ENCODE data around the gene FRMPD2.
"Not testable (repeated sequence)": the region's sequence is repeated elsewhere in the genome, so short reads cannot be mapped to it uniquely, and the experiment has no call there.

FRMPD2 gene

GRCh38 chr10:48160163-48160562, 114.3 kb downstream of the FRMPD2 start:
- WGBS, 2 experiments (ENCODE audit: insufficient coverage in 2 of 2) = 86 to 100% methylated on average over 1 of the region's 6 CpGs
- not testable (repeated sequence) for H3K9me3 ChIP-seq (ENCODE audit: control insufficient read depth, low read length); H3K36me3 ChIP-seq (ENCODE audit: control insufficient read depth, insufficient read depth, low read length); H3K4me1 ChIP-seq (ENCODE audit: control insufficient read depth, insufficient read depth, low read length, poor library complexity, severe bottlenecking); H3K27ac ChIP-seq (ENCODE audit: low read depth, low read length, severe bottlenecking); H3K4me3 ChIP-seq (ENCODE audit: extremely low read depth, insufficient read depth, low read length, poor library complexity, severe bottlenecking)

GRCh38 chr10:48154211-48155140, 120.0 kb downstream of the FRMPD2 start:
- 73% methylated on average over 2 of the region's 6 CpGs; no CpG with 5 or more reads in 1 of the 2 experiments for WGBS, 2 experiments (ENCODE audit: insufficient coverage in 2 of 2)

DNA sequence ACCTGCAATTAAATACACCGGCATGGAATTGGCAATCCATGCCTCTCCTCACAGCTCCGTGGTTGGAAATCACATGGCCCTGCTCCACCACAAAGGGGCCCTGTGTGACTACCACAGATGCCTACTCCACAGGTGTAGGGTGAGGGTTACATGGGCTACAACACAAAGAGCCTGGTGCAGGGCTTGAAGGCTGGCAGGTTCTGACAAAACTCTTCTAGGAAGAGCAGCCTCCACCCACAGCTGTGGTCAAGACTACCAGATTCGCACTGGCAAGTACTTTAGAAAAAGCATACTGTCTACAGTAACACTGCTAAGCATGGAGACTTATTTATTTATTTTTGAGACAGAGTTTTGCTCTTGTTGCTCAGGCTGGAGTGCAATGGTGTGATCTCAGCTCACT, 126.9 kb downstream of the FRMPD2 start:
- H3K4me3 ChIP-seq (ENCODE audit: extremely low read depth, insufficient read depth, low read length, poor library complexity, severe bottlenecking); H3K9me3 ChIP-seq (ENCODE audit: control insufficient read depth, low read length); H3K27ac ChIP-seq (ENCODE audit: low read depth, low read length, severe bottlenecking); H3K36me3 ChIP-seq (ENCODE audit: control insufficient read depth, insufficient read depth, low read length); H3K4me1 ChIP-seq (ENCODE audit: control insufficient read depth, insufficient read depth, low read length, poor library complexity, severe bottlenecking): not testable (repeated sequence)
- WGBS, 2 experiments (ENCODE audit: insufficient coverage in 2 of 2) = no CpG with 5 or more reads among the region's 3 CpGs

More at GRCh38 chr10:48154211-48155140, 120.0 kb downstream of the FRMPD2 start:
- H3K4me1 ChIP-seq (ENCODE audit: control insufficient read depth, insufficient read depth, low read length, poor library complexity, severe bottlenecking); H3K4me3 ChIP-seq (ENCODE audit: extremely low read depth, insufficient read depth, low read length, poor library complexity, severe bottlenecking); H3K27ac ChIP-seq (ENCODE audit: low read depth, low read length, severe bottlenecking); H3K36me3 ChIP-seq (ENCODE audit: control insufficient read depth, insufficient read depth, low read length); H3K9me3 ChIP-seq (ENCODE audit: control insufficient read depth, low read length): not testable (repeated sequence)

DNA sequence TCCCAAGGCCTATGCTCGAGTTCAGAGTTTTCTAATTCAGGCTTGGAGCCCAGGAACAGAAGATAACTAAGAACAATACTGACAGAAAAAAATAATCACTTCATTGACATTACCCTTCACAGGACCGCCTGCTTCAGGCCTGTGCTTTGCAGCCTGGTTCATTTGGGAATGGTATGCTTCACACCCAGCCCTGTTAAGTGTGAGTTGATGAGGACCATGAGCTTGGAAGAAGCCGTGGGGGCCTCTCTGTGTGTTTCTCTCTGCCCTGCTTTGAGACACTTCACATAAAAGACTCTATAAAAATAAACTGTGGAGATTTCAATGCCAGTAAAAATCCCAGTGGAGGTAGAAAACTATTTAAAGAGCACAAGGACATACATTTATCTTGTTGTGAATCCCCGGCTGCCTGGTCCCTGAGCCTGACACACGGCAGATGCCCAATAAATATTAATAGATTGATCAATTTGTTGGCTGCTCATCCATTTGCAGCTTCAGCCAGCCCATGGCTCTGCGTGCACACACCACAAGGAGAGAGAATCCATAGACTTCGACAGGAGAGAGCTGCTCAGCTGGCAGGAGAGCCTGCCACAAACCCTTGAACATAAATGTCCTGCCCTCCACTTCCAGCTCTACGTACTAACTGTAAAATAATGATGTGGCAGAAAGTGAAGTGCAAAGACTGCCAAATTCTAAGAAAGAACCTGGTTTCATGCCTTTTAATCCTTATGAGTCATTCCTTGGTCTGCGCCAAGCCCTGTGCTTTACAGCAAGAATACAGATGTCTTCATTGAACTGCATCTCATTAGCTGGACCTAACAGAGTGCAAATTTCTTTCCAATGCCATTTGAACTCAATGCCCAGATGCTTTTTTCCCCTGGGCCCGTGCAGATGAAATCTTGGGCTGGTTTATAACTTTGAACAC, 130.5 kb downstream of the FRMPD2 start:
- no CpG with 5 or more reads among the region's 10 CpGs for WGBS, 2 experiments (ENCODE audit: insufficient coverage in 2 of 2)
- H3K36me3 ChIP-seq (ENCODE audit: control insufficient read depth, insufficient read depth, low read length); H3K4me3 ChIP-seq (ENCODE audit: extremely low read depth, insufficient read depth, low read length, poor library complexity, severe bottlenecking); H3K27ac ChIP-seq (ENCODE audit: low read depth, low read length, severe bottlenecking); H3K9me3 ChIP-seq (ENCODE audit: control insufficient read depth, low read length); H3K4me1 ChIP-seq (ENCODE audit: control insufficient read depth, insufficient read depth, low read length, poor library complexity, severe bottlenecking): not testable (repeated sequence)

DNA sequence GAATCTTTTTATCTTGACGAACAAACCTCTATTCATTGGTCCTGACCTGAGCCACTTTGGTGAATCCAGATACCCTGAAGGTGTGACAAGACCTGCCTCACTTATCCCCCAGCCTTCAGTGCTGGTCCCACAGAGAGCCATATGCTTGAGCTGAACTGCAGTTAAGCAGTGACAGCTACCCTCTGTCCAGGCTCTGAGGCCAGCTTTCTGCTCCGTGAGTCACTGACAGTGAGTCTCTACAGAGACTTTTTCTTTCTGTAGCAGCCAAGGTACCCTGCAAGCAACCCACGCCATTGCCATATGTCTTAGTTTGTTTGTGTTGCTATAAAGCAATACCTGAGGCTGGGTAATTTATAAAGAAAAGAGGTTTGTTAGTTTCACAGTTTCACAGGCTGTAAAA, 133.5 kb downstream of the FRMPD2 start:
- H3K27ac ChIP-seq (ENCODE audit: low read depth, low read length, severe bottlenecking) = not testable (repeated sequence)

GRCh38 chr10:48139953-48140850, 134.3 kb downstream of the FRMPD2 start:
- WGBS, 2 experiments (ENCODE audit: insufficient coverage in 2 of 2) = no CpG with 5 or more reads among the region's 53 CpGs
- not testable (repeated sequence) for H3K4me3 ChIP-seq (ENCODE audit: extremely low read depth, insufficient read depth, low read length, poor library complexity, severe bottlenecking); H3K9me3 ChIP-seq (ENCODE audit: control insufficient read depth, low read length); H3K4me1 ChIP-seq (ENCODE audit: control insufficient read depth, insufficient read depth, low read length, poor library complexity, severe bottlenecking); H3K27ac ChIP-seq (ENCODE audit: low read depth, low read length, severe bottlenecking); H3K36me3 ChIP-seq (ENCODE audit: control insufficient read depth, insufficient read depth, low read length)

More for the DNA sequence above, 133.5 kb downstream of the FRMPD2 start:
- H3K9me3 ChIP-seq (ENCODE audit: control insufficient read depth, low read length); H3K4me1 ChIP-seq (ENCODE audit: control insufficient read depth, insufficient read depth, low read length, poor library complexity, severe bottlenecking); H3K4me3 ChIP-seq (ENCODE audit: extremely low read depth, insufficient read depth, low read length, poor library complexity, severe bottlenecking); H3K36me3 ChIP-seq (ENCODE audit: control insufficient read depth, insufficient read depth, low read length): not testable (repeated sequence)
- WGBS, 2 experiments (ENCODE audit: insufficient coverage in 2 of 2) = no CpG with 5 or more reads among the region's 3 CpGs

DNA sequence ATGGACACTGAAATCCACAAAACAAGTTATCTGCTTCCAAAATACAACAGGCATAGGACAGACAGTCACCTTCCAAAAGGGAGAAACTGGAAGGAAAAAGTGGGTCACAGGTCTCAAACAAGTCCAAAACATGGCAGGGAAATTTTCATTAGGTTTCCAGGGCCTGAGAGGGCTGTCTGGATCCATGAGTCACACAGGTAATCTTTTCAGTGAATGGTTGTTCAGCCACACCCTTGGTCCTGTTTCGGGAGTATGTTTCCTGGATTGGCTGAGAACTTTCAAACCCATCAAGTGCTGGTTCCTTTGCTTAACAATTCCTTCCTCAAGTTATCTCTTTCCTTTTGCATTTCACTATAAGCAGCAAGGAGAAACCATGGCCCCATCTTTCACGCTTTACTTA, 145.5 kb downstream of the FRMPD2 start:
- not testable (repeated sequence) for H3K4me1 ChIP-seq (ENCODE audit: control insufficient read depth, insufficient read depth, low read length, poor library complexity, severe bottlenecking); H3K9me3 ChIP-seq (ENCODE audit: control insufficient read depth, low read length); H3K27ac ChIP-seq (ENCODE audit: low read depth, low read length, severe bottlenecking); H3K36me3 ChIP-seq (ENCODE audit: control insufficient read depth, insufficient read depth, low read length); H3K4me3 ChIP-seq (ENCODE audit: extremely low read depth, insufficient read depth, low read length, poor library complexity, severe bottlenecking)
- no CpG with 5 or more reads among the region's 2 CpGs for WGBS, 2 experiments (ENCODE audit: insufficient coverage in 2 of 2)

DNA sequence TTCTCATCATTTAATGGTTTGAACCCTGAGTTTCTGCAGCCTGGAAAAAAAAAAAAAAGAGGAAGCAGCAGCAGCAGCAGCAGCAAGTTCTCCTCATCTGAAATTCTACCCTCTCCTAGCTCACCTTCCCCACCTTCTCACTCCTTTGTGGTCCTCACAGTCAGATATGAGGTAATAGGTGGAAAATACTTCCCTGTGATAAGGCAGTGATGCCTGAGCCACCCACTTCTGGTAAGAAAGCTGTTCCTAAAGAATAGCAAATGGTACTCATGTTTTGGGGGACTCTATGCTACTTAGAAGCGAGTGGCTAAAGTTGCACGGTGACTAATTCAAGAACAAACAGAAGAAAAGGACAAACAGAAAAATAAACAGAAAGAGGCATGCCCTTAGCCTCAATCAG, 148.2 kb downstream of the FRMPD2 start:
- H3K4me3 ChIP-seq (ENCODE audit: extremely low read depth, insufficient read depth, low read length, poor library complexity, severe bottlenecking); H3K9me3 ChIP-seq (ENCODE audit: control insufficient read depth, low read length); H3K27ac ChIP-seq (ENCODE audit: low read depth, low read length, severe bottlenecking); H3K36me3 ChIP-seq (ENCODE audit: control insufficient read depth, insufficient read depth, low read length); H3K4me1 ChIP-seq (ENCODE audit: control insufficient read depth, insufficient read depth, low read length, poor library complexity, severe bottlenecking): not testable (repeated sequence)
- no CpG with 5 or more reads among the region's 2 CpGs for WGBS, 2 experiments (ENCODE audit: insufficient coverage in 2 of 2)

- H3K9me3 ChIP-seq (ENCODE audit: control insufficient read depth, low read length); H3K4me3 ChIP-seq (ENCODE audit: extremely low read depth, insufficient read depth, low read length, poor library complexity, severe bottlenecking); H3K27ac ChIP-seq (ENCODE audit: low read depth, low read length, severe bottlenecking); H3K36me3 ChIP-seq (ENCODE audit: control insufficient read depth, insufficient read depth, low read length); H3K4me1 ChIP-seq (ENCODE audit: control insufficient read depth, insufficient read depth, low read length, poor library complexity, severe bottlenecking): not testable (repeated sequence)
- WGBS, 2 experiments (ENCODE audit: insufficient coverage in 2 of 2) = no CpG with 5 or more reads among the region's 2 CpGs
These were observed 148.9 kb downstream of the FRMPD2 start for GRCh38 chr10:48125631-48126030.

GRCh38 chr10:48122618-48123017, 151.9 kb downstream of the FRMPD2 start:
- not testable (repeated sequence) for H3K9me3 ChIP-seq (ENCODE audit: control insufficient read depth, low read length); H3K27ac ChIP-seq (ENCODE audit: low read depth, low read length, severe bottlenecking); H3K4me1 ChIP-seq (ENCODE audit: control insufficient read depth, insufficient read depth, low read length, poor library complexity, severe bottlenecking); H3K4me3 ChIP-seq (ENCODE audit: extremely low read depth, insufficient read depth, low read length, poor library complexity, severe bottlenecking); H3K36me3 ChIP-seq (ENCODE audit: control insufficient read depth, insufficient read depth, low read length)

All from mesodermal cell (in vitro differentiated cells).